COLO829 (cell line): ENCODE results near the gene APOBEC3G.

ENCODE experiments used
- DNase-seq: peaks from one replicate; pipeline ENCODE4 v3.0.0; 2012; ENCODE audit warnings: low spot score

The APOBEC3G gene

DNA sequence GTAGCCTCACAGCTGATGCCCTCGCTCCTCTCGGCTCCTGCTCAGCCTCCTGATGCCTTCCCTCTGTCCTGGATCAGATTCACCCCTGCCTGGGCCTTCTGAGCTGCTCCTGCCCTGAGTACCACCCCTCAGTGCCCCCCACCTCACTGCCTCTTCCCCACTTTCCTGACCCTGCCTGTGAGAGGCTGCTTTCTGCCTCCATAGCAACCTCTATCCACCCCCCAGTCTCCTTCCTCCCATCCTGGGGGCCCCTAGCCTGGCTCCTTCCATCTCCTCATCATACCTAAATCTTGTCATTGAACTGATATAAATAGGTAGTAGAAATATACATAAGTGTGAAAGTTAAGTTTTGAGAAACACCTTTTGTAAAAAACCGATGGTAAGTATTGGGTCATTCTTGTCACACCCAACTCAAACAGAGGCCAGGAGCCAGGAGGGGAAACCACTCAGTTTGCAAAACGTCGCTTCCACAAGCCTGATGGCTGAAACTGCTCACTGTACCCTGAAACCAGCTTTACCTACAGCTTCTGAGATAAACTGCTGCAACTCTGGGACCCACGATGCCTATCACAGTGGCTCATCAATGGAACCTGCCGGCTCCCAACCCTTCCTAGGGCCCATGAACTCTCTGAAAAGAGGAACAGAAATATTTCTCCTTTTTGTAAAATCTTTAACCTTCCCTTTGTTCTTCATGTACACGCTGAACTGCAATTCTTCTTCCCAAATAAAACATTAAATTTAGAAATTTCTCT, 15.2 kb downstream of the APOBEC3G start:
- no peak for DNase-seq

DNA sequence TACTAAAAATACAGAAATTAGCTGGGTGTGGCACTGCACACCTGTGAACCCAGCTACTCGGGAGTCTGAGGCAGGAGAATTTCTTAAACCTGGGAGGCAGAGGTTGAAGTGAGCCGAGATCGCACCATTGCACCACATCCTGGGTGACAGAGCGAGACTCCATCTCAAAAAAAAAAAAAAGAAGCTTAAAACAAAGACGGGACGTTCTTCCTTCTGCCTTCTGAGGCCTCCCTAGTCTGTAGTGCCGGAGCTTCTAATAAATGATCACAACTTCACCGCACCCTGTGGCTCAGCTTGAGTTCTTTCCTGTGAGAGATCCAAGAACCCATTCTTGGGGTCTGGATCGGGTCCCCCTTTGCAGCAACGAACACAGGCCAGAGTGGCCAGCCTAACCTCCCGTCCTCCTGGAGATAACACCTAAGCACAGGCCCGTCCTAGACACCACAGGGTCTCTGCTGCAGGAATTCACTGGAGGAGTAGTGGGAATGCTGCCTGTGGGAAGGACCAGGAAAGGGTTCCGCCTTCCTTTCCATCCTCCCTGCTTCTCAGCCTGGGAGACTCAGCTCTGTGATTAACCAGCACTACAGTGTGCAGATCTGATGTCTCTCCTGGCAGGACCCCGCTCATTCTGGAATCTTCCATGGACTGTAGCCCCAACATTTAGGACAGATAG, 17.8 kb downstream of the APOBEC3G start:
- DNase-seq = no peak

DNA sequence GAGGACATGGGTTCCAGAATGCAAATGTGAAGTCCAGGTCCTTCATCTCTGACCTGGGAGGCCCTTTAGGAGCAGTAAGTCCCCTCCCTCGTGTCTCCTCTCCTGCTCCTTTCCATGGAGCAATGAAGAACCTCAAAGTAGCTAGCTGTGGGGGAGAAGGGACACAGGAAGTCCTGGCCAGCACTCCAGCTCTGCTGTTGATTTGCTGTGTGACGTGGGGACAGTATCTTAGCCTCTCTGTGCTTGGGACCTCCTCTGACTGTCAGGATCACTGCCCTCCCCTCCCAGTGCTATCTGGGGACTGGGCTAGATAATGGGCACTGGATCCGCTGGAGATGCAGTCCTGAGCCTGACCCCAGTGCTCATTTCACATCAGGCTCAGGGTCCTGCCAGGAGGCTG, 18.9 kb downstream of the APOBEC3G start:
- DNase-seq = no peak

DNA sequence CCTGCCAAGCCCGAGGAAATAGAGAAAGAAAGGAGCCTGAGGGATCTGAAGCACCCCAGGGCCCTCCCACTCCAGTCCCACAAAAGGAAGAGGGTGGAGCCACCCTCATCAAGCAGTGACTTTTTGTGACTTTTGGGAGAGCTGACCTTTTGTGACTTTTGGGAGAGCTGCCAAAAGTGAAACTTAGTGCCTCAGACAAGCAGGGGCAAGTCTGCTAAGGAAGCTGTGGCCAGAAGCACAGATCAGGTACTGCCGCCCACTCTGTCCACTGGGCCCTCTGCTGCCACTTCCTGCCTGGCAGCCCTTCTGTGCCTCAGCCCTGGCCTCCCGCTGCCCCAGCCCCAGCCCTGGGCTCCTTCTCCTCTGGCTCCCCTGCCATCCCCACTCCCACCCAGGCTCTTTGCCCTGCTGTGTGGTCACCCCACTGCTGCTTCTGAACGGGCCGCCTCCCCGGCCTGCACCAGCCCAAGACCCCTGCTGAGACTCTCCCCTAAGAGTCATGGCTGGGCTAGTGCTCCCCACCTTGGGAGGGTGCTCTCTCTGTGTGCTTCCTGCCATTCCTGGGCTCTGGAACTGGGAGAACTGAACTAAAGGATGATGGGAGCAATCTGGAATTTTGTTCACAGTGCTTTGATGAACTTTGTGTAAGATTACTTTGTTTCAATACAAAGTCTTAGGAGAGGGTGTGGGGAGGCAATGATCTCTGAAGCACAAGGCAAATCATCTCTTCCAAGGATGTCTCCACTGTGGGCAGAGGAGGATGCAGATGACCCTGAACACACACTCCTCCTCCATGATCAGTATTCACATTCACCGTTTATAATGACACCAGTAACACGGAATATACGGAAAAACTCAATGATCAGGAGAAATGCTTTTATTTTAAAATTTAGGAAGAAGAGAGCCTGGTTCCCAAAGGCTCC, 20.3 kb downstream of the APOBEC3G start, which contains the start of gene APOBEC3H:
APOBEC3H (plus strand) TSS at position 147 of the 923 bp plus-strand sequence. CDS start 3,035 bp downstream, outside the sequence.
- peak; percentile 45 for DNase-seq

DNA sequence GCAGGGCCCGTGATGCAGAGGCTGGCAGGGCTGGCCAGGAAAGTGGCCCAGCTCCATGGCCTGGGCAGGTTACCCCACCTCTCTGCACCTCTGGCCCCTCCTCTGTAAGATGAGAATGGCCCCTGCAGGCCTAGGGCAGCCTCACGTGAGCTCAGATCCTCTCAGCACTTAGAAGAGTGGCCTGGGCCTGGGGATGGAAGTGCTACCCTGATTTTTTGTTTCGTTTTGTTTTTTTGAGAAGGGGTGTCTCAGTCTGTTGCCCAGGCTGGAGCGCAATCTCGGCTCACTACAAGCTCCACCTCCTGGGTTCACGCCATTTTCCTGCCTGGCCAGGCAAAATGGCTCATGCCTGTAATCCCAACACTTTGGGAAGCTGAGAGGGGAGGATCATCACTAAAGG, 21.0 kb downstream of the APOBEC3G start:
- DNase-seq = no peak

DNA sequence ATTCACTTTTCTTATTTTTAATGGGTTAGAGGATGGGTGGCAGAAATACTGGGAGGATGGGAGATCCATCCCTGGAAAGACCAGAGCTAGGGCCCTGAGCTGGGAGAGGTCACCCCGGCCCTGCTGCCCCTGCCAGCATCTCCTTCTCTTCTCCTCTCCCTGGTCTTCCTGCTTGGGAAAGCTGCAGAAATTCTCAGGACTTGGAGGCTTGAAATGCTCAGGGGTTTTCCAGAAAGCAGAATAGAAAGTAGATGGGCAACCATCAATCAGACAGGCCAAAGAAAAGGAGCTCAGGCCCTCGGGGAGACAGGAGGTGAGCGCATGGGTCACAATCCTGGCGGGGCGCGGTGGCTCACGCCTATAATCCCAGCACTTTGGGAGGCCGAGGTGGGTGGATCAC, 21.5 kb downstream of the APOBEC3G start:
- DNase-seq = no peak

DNA sequence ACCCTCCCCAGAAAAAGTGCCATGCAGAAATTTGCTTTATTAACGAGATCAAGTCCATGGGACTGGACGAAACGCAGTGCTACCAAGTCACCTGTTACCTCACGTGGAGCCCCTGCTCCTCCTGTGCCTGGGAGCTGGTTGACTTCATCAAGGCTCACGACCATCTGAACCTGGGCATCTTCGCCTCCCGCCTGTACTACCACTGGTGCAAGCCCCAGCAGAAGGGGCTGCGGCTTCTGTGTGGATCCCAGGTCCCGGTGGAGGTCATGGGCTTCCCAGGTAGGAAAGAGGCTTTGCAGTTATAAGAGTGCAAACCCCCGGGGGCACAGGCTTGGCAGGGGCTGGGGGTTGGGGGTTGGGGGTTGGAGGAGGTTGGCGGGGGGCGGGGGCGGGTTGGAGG, 24.2 kb downstream of the APOBEC3G start:
- DNase-seq = no peak

DNA sequence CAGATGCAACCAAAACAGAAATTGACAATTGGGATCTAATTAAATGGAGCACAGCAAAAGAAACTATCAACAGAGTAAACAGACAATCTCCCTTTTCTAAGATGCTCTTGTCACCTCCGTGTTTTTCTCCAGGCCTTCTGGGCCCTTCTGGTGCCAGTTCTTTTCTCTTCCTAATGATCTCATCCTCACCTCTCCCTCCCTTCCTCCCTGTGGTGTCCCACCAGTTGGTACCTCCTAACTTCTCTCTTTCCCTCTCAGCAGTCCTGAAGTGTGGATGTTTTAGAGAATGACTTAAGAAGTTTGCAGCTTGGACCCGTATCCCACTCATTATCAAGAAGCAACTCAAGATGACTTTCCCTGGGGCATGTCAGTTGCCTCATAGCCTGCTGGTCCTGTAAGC, 26.4 kb downstream of the APOBEC3G start:
- DNase-seq = no peak

DNA sequence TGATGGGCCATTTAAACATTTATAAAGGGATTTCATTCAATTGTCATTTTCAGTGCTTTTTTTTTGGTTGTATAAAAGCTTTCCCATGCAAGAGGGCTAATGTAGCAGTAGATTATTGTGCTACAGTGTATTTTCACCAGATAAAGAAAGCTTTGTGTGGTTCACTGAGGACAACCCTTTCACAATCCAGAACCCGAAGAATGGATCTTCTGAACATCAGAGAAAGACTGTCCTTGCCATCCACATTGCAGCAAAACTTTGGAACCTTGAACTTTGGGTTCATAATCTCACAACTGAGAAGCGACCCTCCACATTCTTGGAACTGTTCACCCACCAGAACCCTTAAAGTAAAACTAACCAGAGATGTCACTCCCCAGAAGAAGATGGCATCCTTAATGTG, 29.3 kb downstream of the APOBEC3G start:
- no peak for DNase-seq

DNA sequence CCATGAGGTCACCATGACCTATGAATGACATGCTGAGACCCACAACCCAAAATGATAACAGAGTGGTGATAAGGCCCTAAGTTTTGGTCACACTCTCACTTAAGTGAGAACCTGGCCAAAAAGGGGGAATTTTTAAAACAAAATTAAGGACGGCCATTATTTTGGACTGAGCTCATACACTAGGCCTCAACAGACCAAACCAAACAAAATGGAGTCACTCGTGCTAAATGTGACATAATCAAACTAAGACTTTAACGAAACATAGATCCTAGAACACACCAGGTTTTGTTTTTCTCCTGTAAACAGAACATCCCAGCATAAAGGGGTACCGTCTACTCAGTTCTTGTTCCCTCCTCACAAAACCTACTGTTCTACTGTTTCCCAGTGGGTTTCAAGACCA, 31.4 kb downstream of the APOBEC3G start:
- no peak for DNase-seq

DNA sequence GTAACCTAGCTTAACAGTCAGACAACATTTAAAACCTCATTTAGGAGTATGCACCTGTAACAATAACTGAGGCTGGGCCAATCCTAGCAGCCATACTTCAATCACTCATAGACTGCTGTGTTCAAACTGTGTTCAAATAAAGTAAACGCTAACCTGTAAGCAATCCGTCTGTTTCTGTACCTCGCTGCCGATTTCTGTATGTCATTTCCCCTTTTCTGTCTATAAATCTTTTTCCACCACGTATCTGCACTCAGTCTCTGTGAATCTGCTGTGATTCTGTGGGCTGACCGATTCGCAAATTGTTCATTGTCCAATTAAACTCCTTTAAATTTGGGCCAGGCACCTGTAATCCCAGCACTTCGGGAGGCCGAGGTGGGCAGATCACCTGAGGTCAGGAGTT, 32.3 kb downstream of the APOBEC3G start:
- no peak for DNase-seq

DNA sequence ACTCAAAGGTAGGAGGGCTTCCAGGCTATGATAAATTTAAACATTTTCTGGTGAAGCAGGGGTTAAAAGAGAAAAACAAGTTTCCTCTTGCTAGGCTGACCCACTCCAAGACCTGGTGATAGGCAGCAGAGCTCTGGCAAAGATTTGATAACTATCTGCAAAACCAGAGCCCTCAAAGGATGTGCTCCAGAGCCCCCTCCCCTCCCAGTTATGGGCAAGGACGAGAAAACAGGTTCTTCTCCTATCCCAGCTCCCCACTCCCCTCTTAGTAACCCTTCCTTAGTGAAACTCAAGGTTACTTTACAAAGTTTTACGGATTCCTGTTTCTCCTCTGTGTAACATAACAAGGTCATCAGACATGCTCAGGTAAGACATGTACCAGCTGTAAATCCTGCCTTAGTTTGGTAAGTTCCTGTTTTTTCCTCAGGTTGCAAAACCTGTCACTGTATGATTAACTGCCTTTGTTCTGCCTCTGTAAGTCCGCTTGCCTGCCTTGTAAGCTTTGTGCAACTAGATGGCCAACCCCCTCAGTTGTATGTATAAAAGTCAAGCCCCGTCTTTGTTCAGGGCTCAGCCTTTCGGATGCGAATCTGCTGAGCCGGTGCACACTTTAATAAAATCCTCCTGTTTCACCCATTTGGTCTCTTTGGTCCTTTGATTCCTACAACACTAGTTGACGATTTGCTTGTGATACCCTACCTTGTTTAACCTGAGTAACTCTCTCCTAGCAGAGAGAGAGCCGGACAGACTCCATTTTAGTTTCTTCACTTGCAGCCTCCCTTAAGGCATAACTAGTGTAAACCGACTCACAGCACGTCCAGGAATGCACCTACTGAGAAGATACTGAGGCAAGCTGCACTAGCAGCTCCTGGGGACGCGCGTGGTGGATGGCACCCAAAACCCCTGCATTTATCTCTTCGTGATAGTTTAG, 33.8 kb downstream of the APOBEC3G start:
- no peak for DNase-seq

DNA sequence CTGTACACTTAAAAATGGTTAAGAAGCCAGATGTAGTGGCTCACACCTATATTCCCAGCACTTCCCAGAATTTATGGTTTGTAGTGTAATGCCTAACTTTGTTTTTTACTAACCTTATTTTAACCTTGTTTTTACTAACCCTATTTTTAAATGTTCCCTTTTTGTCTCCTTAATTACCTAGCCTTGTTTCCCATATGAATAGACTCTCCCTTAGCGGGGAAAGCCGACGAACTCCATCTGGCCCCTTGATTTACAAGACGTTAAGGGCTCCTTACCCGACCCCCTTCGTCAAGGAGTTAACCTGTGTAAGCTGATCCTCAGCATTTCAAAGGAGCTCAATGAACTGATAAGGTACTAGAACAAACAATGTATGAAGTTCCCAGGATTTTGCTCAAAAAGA, 37.0 kb downstream of the APOBEC3G start:
- DNase-seq = no peak

DNA sequence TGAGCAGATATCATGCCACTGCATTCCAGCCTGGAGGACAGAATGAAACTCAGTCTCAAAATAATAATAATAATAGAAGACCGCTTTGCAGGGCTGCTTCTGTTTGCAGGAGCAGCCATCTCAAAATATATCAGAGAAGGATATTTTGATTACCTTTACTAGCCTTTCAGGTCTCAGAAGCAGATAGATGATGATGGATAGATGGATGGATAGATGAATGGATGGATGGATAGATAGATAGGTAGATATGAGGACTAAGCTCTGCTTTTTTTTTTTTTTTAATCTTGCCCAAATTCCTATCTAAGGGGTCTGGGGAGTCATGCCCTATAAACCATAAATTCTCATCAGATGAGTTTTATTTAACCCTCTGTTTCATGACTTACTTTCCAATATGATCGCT, 38.5 kb downstream of the APOBEC3G start:
- DNase-seq = no peak

DNA sequence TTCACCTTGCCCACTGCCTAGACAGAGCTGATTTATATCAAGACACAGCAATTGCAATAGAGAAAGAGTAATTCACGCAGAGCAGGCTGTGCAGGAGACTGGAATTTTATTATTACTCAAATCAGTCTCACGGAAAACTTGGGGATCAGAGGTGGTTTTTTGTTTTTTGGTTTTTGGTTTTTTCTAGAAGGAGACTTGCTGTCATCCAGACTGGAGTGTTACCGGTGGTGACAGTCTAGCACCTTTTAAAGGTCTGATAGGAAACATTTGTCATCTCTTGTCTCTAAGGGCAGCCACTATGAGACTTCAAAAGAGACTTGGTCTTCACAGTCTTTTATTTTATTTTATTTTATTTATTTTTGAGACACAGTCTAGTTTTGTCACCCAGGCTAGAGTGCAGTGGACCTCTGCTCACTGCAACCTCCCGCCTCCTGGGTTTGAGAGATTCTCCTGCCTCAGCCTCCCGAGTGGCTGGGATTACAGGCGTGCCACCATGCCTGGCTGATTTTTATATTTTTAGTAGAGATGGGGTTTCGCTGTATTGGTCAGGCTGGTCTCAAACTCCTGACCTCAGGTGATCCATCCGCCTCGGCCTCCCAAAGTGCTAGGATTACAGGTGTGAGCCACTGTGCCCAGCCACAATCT, 39.0 kb downstream of the APOBEC3G start:
- DNase-seq = no peak

DNA sequence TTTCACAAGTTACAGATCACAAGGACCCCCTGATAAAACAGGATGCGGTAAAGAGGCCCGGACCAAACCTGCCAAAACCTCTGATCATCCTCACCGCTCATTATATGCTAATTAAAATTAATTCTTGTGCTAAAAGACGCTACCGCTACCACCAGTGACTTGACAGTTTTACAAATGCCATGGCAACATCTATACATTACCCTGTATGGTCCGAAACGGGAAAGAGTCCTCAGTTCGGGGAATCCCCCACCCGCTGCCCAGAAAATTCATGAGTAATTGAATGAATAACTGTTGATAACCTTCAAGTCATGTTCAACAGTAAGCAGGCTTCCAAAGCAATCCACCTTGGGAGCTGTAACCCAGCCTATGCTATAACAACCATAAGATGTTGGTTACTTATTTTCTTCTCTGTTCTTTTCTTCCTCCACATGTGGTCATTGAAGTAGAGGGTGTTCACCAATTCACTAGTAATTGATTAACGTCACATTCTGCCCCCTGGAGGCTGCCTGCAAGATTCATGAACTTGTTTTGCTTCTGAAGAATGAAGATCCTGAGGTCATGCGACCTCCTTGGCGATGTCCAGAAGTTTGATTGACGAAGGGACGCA, 40.6 kb downstream of the APOBEC3G start:
- DNase-seq = peak; percentile 25

DNA sequence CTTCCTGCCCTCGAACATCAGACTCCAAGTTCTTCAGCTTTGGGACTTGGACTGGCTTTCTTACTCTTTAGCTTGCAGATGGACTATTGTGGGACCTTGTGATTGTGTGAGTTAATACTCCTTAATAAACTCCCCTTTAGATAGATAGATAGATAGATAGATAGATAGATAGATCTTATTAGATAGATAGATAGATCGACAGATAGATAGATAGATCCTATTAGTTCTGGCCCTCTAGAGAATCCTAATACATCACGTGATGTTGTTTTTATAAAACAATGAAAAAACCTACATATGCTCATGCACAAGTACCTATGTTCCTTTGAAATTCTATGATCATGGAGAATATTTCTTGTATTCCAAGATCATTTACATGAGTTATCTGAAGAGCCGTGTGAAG, 43.9 kb downstream of the APOBEC3G start:
- no peak for DNase-seq

DNA sequence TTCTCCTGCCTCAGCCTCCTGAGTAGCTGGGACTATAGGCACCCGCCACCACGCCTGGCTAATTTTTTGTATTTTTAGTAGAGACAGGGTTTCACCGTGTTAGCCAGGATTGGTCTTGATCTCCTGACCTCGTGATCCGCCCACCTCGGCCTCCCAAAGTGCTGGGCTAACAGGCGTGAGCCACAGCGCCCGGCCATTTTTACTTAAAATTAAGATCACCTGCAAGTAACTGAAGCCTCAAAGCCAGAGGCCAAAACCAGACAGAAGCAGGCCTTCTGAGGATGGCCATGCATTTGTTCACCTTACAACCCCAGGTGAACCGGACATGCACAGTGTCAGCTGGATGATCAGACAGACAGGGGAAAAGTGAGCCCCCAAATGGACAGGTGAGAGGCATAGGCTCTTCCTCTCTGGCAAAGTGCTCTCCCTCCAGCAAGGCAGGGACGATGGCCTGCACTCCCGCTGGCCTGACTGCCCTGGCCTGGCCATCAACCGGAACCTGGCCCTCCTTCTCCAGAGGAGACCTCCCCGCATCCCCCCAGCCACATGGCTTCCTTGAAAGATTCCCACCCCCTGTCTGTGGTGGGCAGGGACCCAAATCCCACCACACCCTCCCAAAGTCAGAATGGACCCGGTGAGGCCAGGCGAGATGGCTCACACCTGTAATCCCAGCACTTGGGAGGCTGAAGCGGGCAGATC, 45.8 kb downstream of the APOBEC3G start:
- no peak for DNase-seq

DNA sequence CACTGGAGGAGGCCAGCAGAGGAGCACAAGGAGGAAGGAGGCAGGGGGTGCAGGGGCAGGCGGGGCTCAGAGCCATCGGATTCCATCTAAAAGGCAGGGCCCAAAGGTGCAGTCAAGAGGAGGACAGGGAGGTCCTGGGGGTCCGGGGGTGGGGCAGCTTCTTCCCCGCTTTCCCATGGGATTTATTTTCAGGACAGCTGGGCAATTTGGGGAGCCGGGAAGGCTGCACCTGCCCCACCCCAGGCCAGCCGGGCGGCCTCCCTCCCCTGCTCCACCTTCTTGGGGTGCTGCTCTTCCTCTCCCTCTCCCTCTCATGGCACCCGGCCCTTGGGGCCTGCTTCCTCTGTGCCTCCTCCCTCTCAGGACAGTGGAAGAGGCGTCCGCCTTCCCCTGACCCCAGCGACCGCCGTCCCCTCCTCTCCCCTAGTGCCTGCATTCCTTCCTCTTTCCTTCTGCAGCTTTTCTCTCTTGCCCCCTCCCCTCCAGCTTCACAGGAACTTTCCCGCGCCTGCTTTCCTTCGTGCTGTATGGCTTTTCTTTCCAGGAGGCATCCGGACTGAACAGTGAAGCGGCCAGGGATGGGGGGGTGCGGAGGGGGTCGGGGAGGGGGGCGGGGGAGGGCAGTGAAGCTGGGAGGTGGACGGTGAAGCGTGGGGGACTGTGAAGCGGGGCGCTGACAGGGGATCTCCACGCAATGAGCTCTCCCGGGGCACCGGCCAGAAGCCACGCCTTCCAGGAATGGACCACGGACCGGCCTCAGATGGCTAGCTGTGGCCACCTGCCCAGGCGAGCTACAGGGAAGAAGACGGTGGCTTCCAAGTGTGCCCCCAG, 46.9 kb downstream of the APOBEC3G start:
- DNase-seq = no peak
